HG02870 (cell line): ENCODE measurements around the gene HNRNPCL4.
"Not testable (repeated sequence)": the region's sequence is repeated elsewhere in the genome, so short reads cannot be mapped to it uniquely, and the experiment has no call there.

Experiments used
- ATAC-seq: cut with Tn5 transposase; IDR thresholded peaks from one replicate; pipeline ENCODE4 v1.9.1; 2021; ENCODE audit warnings: mild to moderate bottlenecking, moderate library complexity; ENCODE audit not compliant: unreplicated experiment

The HNRNPCL4 gene

DNA sequence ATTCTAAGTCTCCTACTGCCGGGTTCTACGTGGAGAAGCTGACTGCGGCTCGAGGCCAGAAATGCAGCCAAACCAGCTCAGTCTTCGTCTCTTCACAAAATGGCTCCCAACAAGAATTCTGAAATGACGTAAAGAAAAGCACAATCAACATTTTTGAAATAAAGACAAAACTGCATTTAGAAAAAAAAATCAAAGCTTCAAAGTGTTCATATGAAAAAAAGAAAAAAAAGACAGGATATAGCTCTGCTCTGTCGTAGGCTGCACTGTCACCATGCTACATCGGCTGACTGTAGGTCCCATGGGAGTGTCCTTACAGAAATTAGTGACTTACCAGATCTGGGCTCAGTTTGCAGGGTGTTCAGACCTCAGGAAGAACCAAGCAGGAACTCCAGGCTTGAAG is at the start of gene HNRNPCL4:
HNRNPCL4 (minus strand) TSS at position 101 of the 400 bp plus-strand sequence. CDS start 164 bp downstream, outside the sequence.
- ATAC-seq: not testable (repeated sequence)

DNA sequence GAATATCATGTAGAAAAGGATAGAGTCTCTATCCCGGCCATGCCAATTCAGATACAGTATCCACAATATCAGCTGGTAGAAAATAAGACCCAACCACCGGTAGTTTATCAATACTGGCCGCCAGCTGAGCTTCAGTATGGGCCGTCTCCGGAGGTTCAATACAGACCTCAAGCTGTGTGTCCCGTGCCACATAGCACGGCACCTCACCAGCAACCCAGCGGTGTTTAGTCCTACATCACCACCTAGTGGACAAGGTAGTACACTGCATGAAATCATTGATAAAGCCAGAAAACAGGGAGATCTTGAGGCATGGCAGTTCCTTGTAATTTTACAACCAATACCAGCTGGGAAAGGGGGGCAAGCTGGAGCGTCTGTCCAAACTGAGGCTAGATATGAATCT is 43.3 kb upstream of the HNRNPCL4 start:
- ATAC-seq: not testable (repeated sequence)

DNA sequence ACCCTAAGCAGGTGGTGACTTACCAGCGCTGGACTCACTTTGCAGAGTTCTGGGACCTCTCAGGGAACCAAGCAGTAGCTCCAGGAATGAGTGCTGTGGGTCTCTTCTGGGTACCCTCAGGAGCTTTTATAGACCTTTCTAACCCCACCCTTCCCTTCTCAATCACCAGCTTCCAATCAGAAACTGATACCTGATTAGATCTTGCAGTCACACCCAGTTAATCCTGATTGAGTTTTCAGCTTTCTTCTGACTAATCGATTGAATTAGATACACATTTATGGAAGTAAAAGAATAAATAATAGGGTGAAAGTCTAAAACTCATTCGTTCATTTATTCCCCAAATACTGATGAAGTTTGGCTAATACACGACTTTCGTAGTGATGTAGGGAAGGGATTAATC is 35.9 kb upstream of the HNRNPCL4 start, which contains the start of gene PRAMEF13:
PRAMEF13 (minus strand) TSS at position 101 of the 400 bp plus-strand sequence. CDS start 1,820 bp downstream, outside the sequence.
- ATAC-seq: not testable (repeated sequence)

GRCh38 chr1:13171548-13171947 is 6.1 kb upstream of the HNRNPCL4 start, which contains the start of gene PRAMEF9:
Gene PRAMEF9 (plus strand): TSS chr1:13171848. CDS start chr1:13175281, 3,433 bp downstream.
- ATAC-seq: not testable (repeated sequence)

DNA sequence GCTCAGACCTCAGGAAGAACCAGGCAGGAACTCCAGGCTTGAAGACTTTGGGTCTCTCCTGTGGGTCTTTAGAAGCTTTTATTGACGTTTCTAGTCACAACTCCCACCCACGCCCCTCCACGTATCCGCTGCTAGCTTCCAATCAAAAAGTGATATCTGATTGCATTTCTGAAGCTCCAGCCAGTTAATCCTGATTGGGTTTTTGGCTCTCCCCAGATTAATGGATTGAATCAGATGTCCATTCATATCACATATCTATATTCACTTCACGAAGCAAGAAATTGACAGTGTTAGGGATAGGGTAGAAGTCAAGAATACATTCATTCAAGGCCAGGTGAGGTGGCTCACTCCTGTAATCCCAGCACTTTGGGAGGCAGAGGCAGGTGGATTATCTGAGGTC is 9.5 kb downstream of the HNRNPCL4 start, which contains the start of gene PRAMEF26:
PRAMEF26 (minus strand) TSS at position 101 of the 400 bp plus-strand sequence. CDS start 2,914 bp downstream, outside the sequence.
- not testable (repeated sequence) for ATAC-seq

DNA sequence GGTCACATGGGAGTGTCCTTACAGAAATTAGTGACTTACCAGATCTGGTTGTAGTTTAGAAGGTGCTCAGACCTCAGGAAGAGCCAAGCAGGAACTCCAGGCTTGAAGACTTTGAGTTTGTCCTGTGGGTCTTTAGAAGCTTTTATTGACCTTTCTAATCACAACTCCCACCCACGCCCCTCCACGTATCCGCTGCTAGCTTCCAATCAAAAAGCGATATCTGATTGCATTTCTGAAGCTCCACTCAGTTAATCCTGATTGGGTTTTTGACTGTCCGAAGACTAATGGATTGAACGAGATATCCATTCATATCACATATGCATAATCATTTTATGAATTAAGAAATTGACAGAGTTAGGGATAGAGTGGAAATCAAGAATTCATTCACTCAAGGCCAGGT is 48.7 kb downstream of the HNRNPCL4 start, which contains the start of gene HNRNPCL2:
HNRNPCL2 (minus strand) TSS at position 101 of the 400 bp plus-strand sequence. CDS start 454 bp downstream, outside the sequence.
- ATAC-seq: not testable (repeated sequence)
